CD14-positive monocyte (primary cell): Measurements from ENCODE around the gene OR6Q1. TPM values are rescaled to one million over a fixed set of nuclear protein-coding genes. Genes with fewer than 3 reads are reported as not detected.
A peak's percentile ranks its signal among the peaks of the same experiment; 100 is the strongest.

Experiments used
- DNase-seq, 3 donors: peaks; one replicate each; pipeline ENCODE4 v3.0.0-alpha.2; 2011 to 2022
- H2AFZ ChIP-seq: 2 replicates; pipeline ENCODE4 v1.6.0; 2012; ENCODE audit warnings: mild to moderate bottlenecking, low read depth, low read length, inconsistent platforms; ENCODE audit not compliant: insufficient read depth, poor library complexity, severe bottlenecking
- H3K27ac ChIP-seq, 2 donors: 1 replicate in 1 of 2; 2 replicates in 1 of 2; pipeline ENCODE4 v1.5.1; 2012 to 2013; ENCODE audit warnings: low read length in 2 of 2, control low read depth in 1 of 2, inconsistent platforms in 1 of 2, low read depth in 1 of 2, mild to moderate bottlenecking in 1 of 2
- H3K27me3 ChIP-seq, 2 donors: one replicate each; pipeline versions ENCODE4 v1.6.0 to v1.6.1; 2011 to 2013; ENCODE audit warnings: low read length in 2 of 2; ENCODE audit not compliant: control insufficient read depth in 2 of 2, insufficient read depth in 2 of 2
- H3K36me3 ChIP-seq, 2 donors: replicated peaks in 1 of 2; 1 replicate in 1 of 2; 2 replicates in 1 of 2; pipeline versions ENCODE4 v1.5.1 to v1.6.1; 2012 to 2013; ENCODE audit warnings: low read length in 2 of 2, control low read depth in 1 of 2, inconsistent platforms in 1 of 2, mild to moderate bottlenecking in 1 of 2; ENCODE audit not compliant: insufficient read depth in 2 of 2, control insufficient read depth in 1 of 2
- H3K4me1 ChIP-seq, 2 donors: 1 replicate in 1 of 2; 2 replicates in 1 of 2; pipeline versions ENCODE4 v1.5.1 to v1.6.1; 2012 to 2013; ENCODE audit warnings: low read length in 2 of 2, control low read depth in 1 of 2, inconsistent platforms in 1 of 2, mild to moderate bottlenecking in 1 of 2, moderate library complexity in 1 of 2; ENCODE audit not compliant: insufficient read depth in 2 of 2, control insufficient read depth in 1 of 2
- H3K4me2 ChIP-seq: replicated peaks from 2 replicates; pipeline ENCODE3; 2012; ENCODE audit warnings: low read length, moderate library complexity, mild to moderate bottlenecking; ENCODE audit not compliant: poor library complexity, severe bottlenecking; ENCODE audit errors: extremely low read depth
- H3K4me3 ChIP-seq, 3 experiments: fragments of 200-600 bp in 1 of 3; sonication (generic) in 1 of 3; replicated peaks in 1 of 3; 1 replicate in 2 of 3; 2 replicates in 1 of 3; pipeline ENCODE4 v1.5.1; 2011 to 2013; ENCODE audit warnings: low read length in 3 of 3, mild to moderate bottlenecking in 3 of 3, control low read depth in 2 of 3, low read depth in 2 of 3, inconsistent platforms in 1 of 3, moderate library complexity in 1 of 3
- H3K79me2 ChIP-seq: 2 replicates; pipeline ENCODE4 v1.6.0; 2012; ENCODE audit warnings: mild to moderate bottlenecking, control low read depth, inconsistent platforms, low read length, moderate library complexity; ENCODE audit not compliant: insufficient read depth
- H3K9ac ChIP-seq: 2 replicates; pipeline ENCODE4 v1.6.0; 2017; ENCODE audit warnings: low read length, mild to moderate bottlenecking; ENCODE audit not compliant: insufficient read depth, poor library complexity, severe bottlenecking
- H3K9me3 ChIP-seq, 2 donors: replicated peaks in 1 of 2; 1 replicate in 1 of 2; 2 replicates in 1 of 2; pipeline versions ENCODE4 v1.5.1 to v1.6.1; 2012 to 2013; ENCODE audit warnings: low read length in 2 of 2, control low read depth in 1 of 2; ENCODE audit not compliant: control insufficient read depth in 1 of 2, insufficient read depth in 1 of 2
- H4K20me1 ChIP-seq: 2 replicates; pipeline ENCODE4 v1.6.0; 2012; ENCODE audit warnings: mild to moderate bottlenecking, low read length, control low read depth, moderate library complexity; ENCODE audit not compliant: insufficient read depth
- H3K27ac Mint-ChIP-seq, 7 donors: one replicate each; pipeline ENCODE4 v1.8.0; 2020; ENCODE audit warnings: mild to moderate bottlenecking in 7 of 7, mixed read lengths in 7 of 7, moderate library complexity in 6 of 7, inconsistent platforms in 2 of 7
- H3K27me3 Mint-ChIP-seq, 3 donors: one replicate each; pipeline ENCODE4 v1.8.0; 2021 to 2022; ENCODE audit warnings: low read depth in 3 of 3, mild to moderate bottlenecking in 3 of 3, mixed read lengths in 3 of 3, moderate library complexity in 3 of 3, inconsistent platforms in 1 of 3
- H3K36me3 Mint-ChIP-seq, 2 donors: one replicate each; pipeline ENCODE4 v1.8.0; 2020; ENCODE audit warnings: mixed read lengths in 2 of 2, inconsistent platforms in 1 of 2, mild to moderate bottlenecking in 1 of 2
- H3K4me1 Mint-ChIP-seq: one replicate; pipeline ENCODE4 v1.8.0; 2020; ENCODE audit warnings: mild to moderate bottlenecking, mixed read lengths
- H3K4me3 Mint-ChIP-seq, 2 donors: one replicate each; pipeline ENCODE4 v1.8.0; 2020; ENCODE audit warnings: mild to moderate bottlenecking in 2 of 2, mixed read lengths in 2 of 2, moderate library complexity in 1 of 2
- H3K9me3 Mint-ChIP-seq, 7 donors: one replicate each; pipeline ENCODE4 v1.8.0; 2020 to 2022; ENCODE audit warnings: mixed read lengths in 7 of 7, mild to moderate bottlenecking in 6 of 7, moderate library complexity in 6 of 7, inconsistent platforms in 2 of 7
- WGBS: methylation state at CpG from one replicate; pipeline ENCODE4 v1.1.5; 2013; ENCODE audit warnings: missing lambda C conversion rate; ENCODE audit not compliant: insufficient coverage; 5-methylcytosine and 5-hydroxymethylcytosine counted together
- intact Hi-C, 2 donors: fragments of 100-400 bp; cut with micrococcal nuclease; formaldehyde crosslinking; loops; one replicate each; pipeline versions ENCODE4 v1.15.0 to v1.15.1; 2023
- polyA plus RNA-seq, 3 donors: library from polyadenylated mRNA; depleted of rRNA in 1 of 3; unstranded in 2 of 3; stranded (reverse) in 1 of 3; fragments of 300-500 nt in 2 of 3; fragments of >200 nt in 1 of 3; fragmentation: Illumina TruSeq in 2 of 3; gene quantifications; 1 replicate in 2 of 3; 2 replicates in 1 of 3; pipeline ENCODE4 v1.2.3, GENCODE V29; 2012 to 2021
- TF ChIP-seq, protein P1 (sequence below): fragments of 200-600 bp; IDR thresholded peaks from one replicate; pipeline ENCODE4 v1.8.0; 2022; ENCODE audit warnings: antibody characterized with exemption, mild to moderate bottlenecking

Gene OR6Q1
- polyA plus RNA-seq, 3 donors = not detected

DNA sequence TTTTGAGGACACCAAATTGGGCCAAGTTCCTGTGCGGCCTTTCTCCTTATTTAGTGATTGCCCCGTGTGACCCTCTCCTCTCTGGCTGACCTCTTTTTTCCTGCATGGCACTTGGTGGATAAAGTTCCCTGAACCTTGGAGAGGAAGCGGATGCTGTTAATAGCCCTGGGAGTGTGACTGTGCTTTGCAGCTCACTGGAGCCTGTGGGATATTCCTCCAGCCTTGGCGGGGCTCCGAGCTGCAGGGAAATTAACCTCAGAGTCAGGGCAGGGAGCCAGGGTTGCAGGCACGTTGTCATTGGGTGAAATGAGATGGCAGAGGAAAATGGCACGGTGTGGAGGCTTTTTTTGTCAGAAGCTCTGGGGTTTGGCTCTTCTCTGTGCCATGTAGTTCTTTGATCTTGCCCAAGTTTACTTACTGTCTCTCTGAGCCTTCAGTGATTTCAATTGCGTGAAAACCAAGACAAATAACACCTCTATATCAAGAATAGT lies 6.1 kb upstream of the OR6Q1 start:
- 52% methylated on average over 5 of the region's 8 CpGs for WGBS
- Histone ChIP-seq H3K4me3 (no peak overlapping the region), H3K9ac (no peak overlapping the region), H3K27me3 (no peaks in the 10 kb centered on the region), H3K79me2 (no peaks in the 10 kb centered on the region), H3K4me2 (no peak overlapping the region), H4K20me1 (no peaks in the 10 kb centered on the region), H3K27ac (no peak overlapping the region), H3K36me3 (no peaks in the 10 kb centered on the region), H2AFZ (no peak overlapping the region), H3K4me1 (no peaks in the 10 kb centered on the region), H3K9me3 (no peaks in the 10 kb centered on the region)
- no peak for DNase-seq
- Mint-ChIP-seq H3K4me1 (no peaks in the 10 kb centered on the region), H3K36me3 (no peaks in the 10 kb centered on the region), H3K4me3 (no peak overlapping the region), H3K27me3 (peaks cover 0 to 5% (median under 1%) of the 10 kb centered on the region in 3 donors), H3K27ac (peak overlapping the region in 1 of 7 donors; percentile 1), H3K9me3 (peaks cover 0 to 4% (median 0%) of the 10 kb centered on the region in 7 donors)
- TF ChIP-seq, protein P1, sequence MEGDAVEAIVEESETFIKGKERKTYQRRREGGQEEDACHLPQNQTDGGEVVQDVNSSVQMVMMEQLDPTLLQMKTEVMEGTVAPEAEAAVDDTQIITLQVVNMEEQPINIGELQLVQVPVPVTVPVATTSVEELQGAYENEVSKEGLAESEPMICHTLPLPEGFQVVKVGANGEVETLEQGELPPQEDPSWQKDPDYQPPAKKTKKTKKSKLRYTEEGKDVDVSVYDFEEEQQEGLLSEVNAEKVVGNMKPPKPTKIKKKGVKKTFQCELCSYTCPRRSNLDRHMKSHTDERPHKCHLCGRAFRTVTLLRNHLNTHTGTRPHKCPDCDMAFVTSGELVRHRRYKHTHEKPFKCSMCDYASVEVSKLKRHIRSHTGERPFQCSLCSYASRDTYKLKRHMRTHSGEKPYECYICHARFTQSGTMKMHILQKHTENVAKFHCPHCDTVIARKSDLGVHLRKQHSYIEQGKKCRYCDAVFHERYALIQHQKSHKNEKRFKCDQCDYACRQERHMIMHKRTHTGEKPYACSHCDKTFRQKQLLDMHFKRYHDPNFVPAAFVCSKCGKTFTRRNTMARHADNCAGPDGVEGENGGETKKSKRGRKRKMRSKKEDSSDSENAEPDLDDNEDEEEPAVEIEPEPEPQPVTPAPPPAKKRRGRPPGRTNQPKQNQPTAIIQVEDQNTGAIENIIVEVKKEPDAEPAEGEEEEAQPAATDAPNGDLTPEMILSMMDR = no peak
- intact Hi-C loops = no loop called here

DNA sequence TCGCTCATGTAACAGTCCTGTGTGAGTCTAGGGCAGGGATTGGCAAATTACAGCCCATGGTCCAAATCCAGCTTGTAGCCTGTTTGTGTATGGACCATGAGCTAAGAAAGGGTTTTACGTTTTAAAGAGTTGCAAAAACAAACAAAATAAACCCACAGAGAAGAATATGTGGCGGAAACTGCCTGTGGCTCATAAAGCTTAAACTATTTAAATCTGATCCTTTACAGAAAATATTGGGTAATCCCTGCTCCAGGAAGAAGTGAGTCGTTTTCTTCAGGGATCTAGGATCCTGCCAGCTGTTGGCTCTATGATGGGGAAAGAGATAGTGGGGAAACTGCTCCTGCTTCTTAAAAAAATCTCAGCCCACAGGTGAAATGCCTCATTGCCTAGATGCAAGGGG lies 3.4 kb upstream of the OR6Q1 start:
- no peak for DNase-seq
- H3K4me3 ChIP-seq = no peak overlapping the region
- Mint-ChIP-seq H3K27me3 (peaks cover 0 to 4% (median 0%) of the 10 kb centered on the region in 3 donors), H3K4me1 (no peaks in the 10 kb centered on the region), H3K27ac (no peak overlapping the region), H3K36me3 (no peaks in the 10 kb centered on the region), H3K9me3 (peaks cover 0 to 9% (median 4%) of the 10 kb centered on the region in 7 donors), H3K4me3 (no peak overlapping the region)
- H3K4me2 ChIP-seq = no peak overlapping the region
- H3K4me1 ChIP-seq = no peaks in the 10 kb centered on the region
- no peak overlapping the region for H3K9ac ChIP-seq
- H3K27ac ChIP-seq = no peak overlapping the region
- no peaks in the 10 kb centered on the region for H3K79me2 ChIP-seq
- H2AFZ ChIP-seq = no peak overlapping the region
- TF ChIP-seq, protein P1 = no peak
- H3K9me3 ChIP-seq = peaks cover 0 to 6% of the 10 kb centered on the region in 2 donors
- intact Hi-C loops = no loop called here
- WGBS = 88% methylated on average over 1 of the region's 4 CpGs
- H4K20me1 ChIP-seq = no peaks in the 10 kb centered on the region
- no peaks in the 10 kb centered on the region for H3K36me3 ChIP-seq
- H3K27me3 ChIP-seq = no peaks in the 10 kb centered on the region
